ENCODE results near the gene FBXO42. TPM values are rescaled to one million over a fixed set of nuclear protein-coding genes. Genes with fewer than 3 reads are reported as not detected.

Gene FBXO42
- 18.8 and 24.7 TPM in 2 replicates for total RNA-seq (ENCODE audit: low replicate concordance)

DNA sequence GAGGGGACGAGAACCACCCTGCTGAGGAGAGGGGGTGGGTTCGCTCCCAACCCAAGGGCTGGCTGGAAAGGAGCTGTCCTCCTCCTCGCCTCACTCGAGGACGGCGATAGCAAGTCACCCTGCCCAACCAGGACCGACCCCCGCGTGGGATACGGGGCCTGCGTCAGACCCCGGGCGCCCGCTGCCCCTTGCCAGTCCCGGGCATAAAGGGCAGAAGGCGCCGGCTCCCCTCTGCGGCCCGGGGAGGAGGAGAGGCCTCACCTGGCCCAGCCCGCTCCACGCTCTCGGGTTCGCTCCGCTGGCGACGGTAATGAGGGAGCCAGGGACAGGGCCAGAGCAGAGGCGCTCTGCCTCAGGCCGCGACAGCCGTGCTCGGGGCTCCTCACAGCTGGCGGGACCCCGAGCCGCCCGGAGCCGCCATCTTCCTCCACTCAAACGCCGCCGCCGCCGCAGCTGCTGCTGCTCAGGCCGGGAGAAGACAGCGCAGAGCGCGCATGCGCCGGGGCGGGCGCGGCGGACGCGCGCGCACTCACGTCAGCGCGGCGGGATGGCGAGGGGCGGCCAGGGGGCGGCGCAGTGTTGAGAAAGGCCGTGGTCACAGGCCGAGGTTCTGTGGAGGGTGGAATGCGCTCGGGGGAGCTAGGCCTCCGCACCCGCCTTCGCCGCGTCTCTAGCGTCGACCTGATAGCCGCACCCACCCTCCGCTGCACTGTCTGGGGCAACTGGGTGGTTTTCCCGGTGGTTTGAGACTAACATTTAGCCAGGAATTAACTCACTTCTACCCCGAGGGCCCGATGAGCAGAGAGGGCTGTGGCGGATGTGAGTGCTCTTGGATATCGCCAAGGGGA, at the start of gene FBXO42:
Gene FBXO42 (minus strand): TSS at position 487 of the 848 bp plus-strand sequence. CDS start 37,062 bp downstream, outside the sequence.
- peak within 1 kb of the TSS; percentile 80 for H3K4me2 ChIP-seq
- Mint-ChIP-seq H3K4me1 (peaks cover 23% of the 10 kb centered on the region), H3K27me3 (ENCODE audit: insufficient read depth, low read depth) (peaks cover 2% of the 10 kb centered on the region), H3K4me3 (peak within 1 kb of the TSS; percentile 97), H3K9me3 (no peaks in the 10 kb centered on the region), H3K36me3 (no peaks in the 10 kb centered on the region), H3K27ac (peak within 1 kb of the TSS; percentile 79)
- peaks cover 12% of the 10 kb centered on the region for H3F3A ChIP-seq (ENCODE audit: low read depth)
- H4K20me1 ChIP-seq (ENCODE audit: low read depth): peaks cover 39% of the 10 kb centered on the region
- no peak for TF ChIP-seq EZH2phosphoT487 (IDR thresholded peaks at IDR 0.05)
- peak; percentile 61 for TF ChIP-seq CTCF (IDR thresholded peaks at IDR 0.05)
- peak; percentile 97 for DNase-seq (ENCODE audit: low spot score)
- H3K4me3 ChIP-seq: peak within 1 kb of the TSS; percentile 87
- no peaks in the 10 kb centered on the region for H3K9me3 ChIP-seq (ENCODE audit: low read depth)
- H3K27me3 ChIP-seq: no peaks in the 10 kb centered on the region
- peak within 1 kb of the TSS; percentile 77 for H2AFZ ChIP-seq (replicated peaks)
- H3K4me1 ChIP-seq: peaks cover 14% of the 10 kb centered on the region
- H3K36me3 ChIP-seq: no peaks in the 10 kb centered on the region
- peak within 1 kb of the TSS; percentile 62 for H3K27ac ChIP-seq
- H3K79me2 ChIP-seq (ENCODE audit: low read depth): peaks cover 49% of the 10 kb centered on the region
- H3K9ac ChIP-seq: peak within 1 kb of the TSS; percentile 81

DNA sequence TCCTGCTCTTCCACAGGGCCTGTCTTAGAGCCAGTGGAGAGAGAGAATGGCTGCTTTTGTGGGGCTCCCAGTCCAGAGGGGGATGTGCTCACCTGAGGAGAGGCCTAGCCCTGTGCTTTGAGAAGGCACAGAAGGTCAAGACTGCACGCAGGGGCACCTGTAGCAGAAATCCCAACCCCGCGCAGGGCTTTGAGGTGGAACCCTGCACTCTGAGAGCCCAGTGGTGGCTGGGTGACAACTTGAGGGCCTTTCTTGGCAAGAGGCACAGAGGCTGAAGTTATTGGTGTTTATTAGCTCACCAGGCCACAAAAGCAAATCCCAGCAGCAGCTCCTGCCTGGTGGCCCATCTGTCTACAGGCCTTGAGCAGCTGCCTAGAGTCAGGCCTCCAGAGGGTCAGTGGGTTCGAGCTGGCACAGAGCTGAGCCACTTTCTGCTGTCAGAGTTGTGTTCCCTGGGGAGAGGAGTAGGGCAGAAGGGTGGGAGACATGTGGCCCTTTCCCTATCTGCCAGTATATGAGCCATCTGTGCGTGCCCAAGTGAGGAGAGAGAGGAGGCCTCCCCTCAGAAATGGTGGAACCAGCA, 46.2 kb upstream of the FBXO42 start:
- peaks cover 7% of the 10 kb centered on the region for H3K79me2 ChIP-seq (ENCODE audit: low read depth)
- peaks cover 5% of the 10 kb centered on the region for H3K27me3 Mint-ChIP-seq (ENCODE audit: insufficient read depth, low read depth)
- no peak for DNase-seq (ENCODE audit: low spot score)
- no peak overlapping the region for H3K4me2 ChIP-seq
- H3K36me3 ChIP-seq: no peaks in the 10 kb centered on the region
- H2AFZ ChIP-seq (replicated peaks): no peak overlapping the region
- no peak overlapping the region for H3K27ac ChIP-seq
- H3K4me1 ChIP-seq: no peaks in the 10 kb centered on the region
- no peak overlapping the region for H3K27ac Mint-ChIP-seq
- no peaks in the 10 kb centered on the region for H3K4me1 Mint-ChIP-seq
- H4K20me1 ChIP-seq (ENCODE audit: low read depth): peaks cover 24% of the 10 kb centered on the region
- H3F3A ChIP-seq (ENCODE audit: low read depth): no peaks in the 10 kb centered on the region
- TF ChIP-seq EZH2 (IDR thresholded peaks at IDR 0.05) (no peak), EZH2phosphoT487 (IDR thresholded peaks at IDR 0.05) (no peak), CTCF (IDR thresholded peaks at IDR 0.05) (no peak)
- H3K9me3 Mint-ChIP-seq: no peaks in the 10 kb centered on the region
- no peak overlapping the region for H3K9ac ChIP-seq
- no peak overlapping the region for H3K4me3 ChIP-seq
- no peak overlapping the region for H3K4me3 Mint-ChIP-seq
- H3K27me3 ChIP-seq: no peaks in the 10 kb centered on the region
- H3K36me3 Mint-ChIP-seq: peaks cover 5% of the 10 kb centered on the region
- no peaks in the 10 kb centered on the region for H3K9me3 ChIP-seq (ENCODE audit: low read depth)

GRCh38 chr1:16397120-16397519, 44.8 kb upstream of the FBXO42 start:
- H3K9ac ChIP-seq: no peak overlapping the region
- H3F3A ChIP-seq (ENCODE audit: low read depth): no peaks in the 10 kb centered on the region
- Mint-ChIP-seq H3K4me1 (peaks cover 11% of the 10 kb centered on the region), H3K27ac (no peak overlapping the region), H3K36me3 (peaks cover 6% of the 10 kb centered on the region), H3K4me3 (no peak overlapping the region), H3K27me3 (ENCODE audit: insufficient read depth, low read depth) (peaks cover 5% of the 10 kb centered on the region), H3K9me3 (no peaks in the 10 kb centered on the region)
- no peak for DNase-seq (ENCODE audit: low spot score)
- no peaks in the 10 kb centered on the region for H3K27me3 ChIP-seq
- H3K4me2 ChIP-seq: no peak overlapping the region
- peaks cover 5% of the 10 kb centered on the region for H3K4me1 ChIP-seq
- peaks cover 38% of the 10 kb centered on the region for H4K20me1 ChIP-seq (ENCODE audit: low read depth)
- H2AFZ ChIP-seq (replicated peaks): no peak overlapping the region
- H3K9me3 ChIP-seq (ENCODE audit: low read depth): no peaks in the 10 kb centered on the region
- H3K27ac ChIP-seq: no peak overlapping the region
- peaks cover 20% of the 10 kb centered on the region for H3K79me2 ChIP-seq (ENCODE audit: low read depth)
- H3K4me3 ChIP-seq: no peak overlapping the region
- no peak for TF ChIP-seq EZH2phosphoT487 (IDR thresholded peaks at IDR 0.05)
- no peak for TF ChIP-seq EZH2 (IDR thresholded peaks at IDR 0.05)
- TF ChIP-seq CTCF (IDR thresholded peaks at IDR 0.05): no peak
- H3K36me3 ChIP-seq: no peaks in the 10 kb centered on the region
